Small intestine (tissue), 7 donors: ENCODE results near the gene ANKRD33B. TPM values are rescaled to one million over a fixed set of nuclear protein-coding genes. Genes with fewer than 3 reads are reported as not detected.

ENCODE experiments used
- DNase-seq, 2 donors: peaks; one replicate each; pipeline versions ENCODE4 v3.0.0 to v3.0.0-alpha.2; 2013
- FAIRE-seq: peaks from 2 replicates; lab custom pipeline; 2012; peaks lifted over from hg19 to GRCh38; lab: Jason Lieb, UNC
- H3K27ac ChIP-seq, 3 donors: one replicate each; pipeline ENCODE4 v1.5.1; 2013; ENCODE audit warnings: low read length in 2 of 3, mild to moderate bottlenecking in 2 of 3, control low read depth in 1 of 3, inconsistent platforms in 1 of 3, low read depth in 1 of 3, moderate library complexity in 1 of 3
- H3K27me3 ChIP-seq, 3 donors: one replicate each; pipeline ENCODE4 v1.6.1; 2013; ENCODE audit warnings: low read length in 3 of 3, inconsistent platforms in 1 of 3; ENCODE audit not compliant: control insufficient read depth in 3 of 3, insufficient read depth in 3 of 3
- H3K36me3 ChIP-seq, 3 donors: one replicate each; pipeline ENCODE4 v1.6.1; 2013; ENCODE audit warnings: low read length in 3 of 3, inconsistent platforms in 1 of 3, low read depth in 1 of 3, mild to moderate bottlenecking in 1 of 3, moderate library complexity in 1 of 3; ENCODE audit not compliant: control insufficient read depth in 3 of 3, insufficient read depth in 2 of 3
- H3K4me1 ChIP-seq, 3 donors: one replicate each; pipeline ENCODE4 v1.6.1; 2013; ENCODE audit warnings: low read length in 2 of 3, inconsistent platforms in 1 of 3, low read depth in 1 of 3, mild to moderate bottlenecking in 1 of 3, moderate library complexity in 1 of 3; ENCODE audit not compliant: control insufficient read depth in 3 of 3, insufficient read depth in 2 of 3
- H3K4me3 ChIP-seq, 3 donors: one replicate each; pipeline ENCODE4 v1.5.1; 2013; ENCODE audit warnings: low read length in 3 of 3, control low read depth in 1 of 3, inconsistent platforms in 1 of 3, low read depth in 1 of 3, mild to moderate bottlenecking in 1 of 3, moderate library complexity in 1 of 3
- H3K9me3 ChIP-seq, 2 donors: one replicate each; pipeline ENCODE4 v1.6.1; 2013; ENCODE audit warnings: low read depth in 1 of 2, low read length in 1 of 2; ENCODE audit not compliant: control insufficient read depth in 2 of 2, insufficient read depth in 1 of 2
- WGBS, 3 donors: extraction: QIAGEN DNeasy Blood & Tissue Kit; methylation state at CpG; one replicate each; pipeline ENCODE4 v1.1.7; 2013; 5-methylcytosine and 5-hydroxymethylcytosine counted together
- polyA plus RNA-seq, 4 donors: library from polyadenylated mRNA; stranded (reverse) in 3 of 4; unstranded in 1 of 4; fragments of 200-250 nt in 3 of 4; fragments of 120-200 nt in 1 of 4; gene quantifications; one replicate each; pipeline versions ENCODE4 v1.2.1 to v1.2.3, GENCODE V29; 2013
- donor health status: healthy with polysubstance abuse.
- donor health status: control.
- donor health status: control.
- donor health status: Bipolar disorder and iron deficiency.
- donor health status: healthy.

Gene ANKRD33B
- polyA plus RNA-seq, 4 donors, result 0.25 to 1.0 (median 0.27) TPM; not detected in 1

GRCh38 chr5:10577371-10578292 lies 13.8 kb downstream of the ANKRD33B start:
- FAIRE-seq, result no peak
- Histone ChIP-seq H3K36me3 (no peaks in the 10 kb centered on the region), H3K27me3 (no peaks in the 10 kb centered on the region), H3K4me3 (no peak overlapping the region), H3K4me1 (no peaks in the 10 kb centered on the region), H3K9me3 (no peaks in the 10 kb centered on the region), H3K27ac (no peak overlapping the region)
- 65 to 75% (median 73%) methylated on average over 18 of the region's 18 CpGs for WGBS, 3 donors
- no peak for DNase-seq

- H3K27ac ChIP-seq, result no peak overlapping the region
- WGBS, 3 donors, result 78 to 89% (median 87%) methylated on average over 1 of the region's 1 CpG
These were observed 14.4 kb downstream of the ANKRD33B start for GRCh38 chr5:10578293-10578665.

GRCh38 chr5:10578869-10579268 lies 15.0 kb downstream of the ANKRD33B start:
- no peak overlapping the region for H3K4me3 ChIP-seq
- H3K27ac ChIP-seq, result no peak overlapping the region
- FAIRE-seq, result no peak
- no peak for DNase-seq
- no peaks in the 10 kb centered on the region for H3K27me3 ChIP-seq
- H3K36me3 ChIP-seq, result no peaks in the 10 kb centered on the region
- 83 to 86% (median 85%) methylated on average over 6 of the region's 6 CpGs for WGBS, 3 donors
- H3K4me1 ChIP-seq, result no peaks in the 10 kb centered on the region
- no peaks in the 10 kb centered on the region for H3K9me3 ChIP-seq

More at GRCh38 chr5:10578293-10578665, 14.4 kb downstream of the ANKRD33B start:
- DNase-seq (no peak), FAIRE-seq (no peak)
- Histone ChIP-seq H3K4me3 (no peak overlapping the region), H3K4me1 (no peaks in the 10 kb centered on the region), H3K27me3 (no peaks in the 10 kb centered on the region), H3K36me3 (no peaks in the 10 kb centered on the region), H3K9me3 (no peaks in the 10 kb centered on the region)

GRCh38 chr5:10579536-10580521 lies 16.0 kb downstream of the ANKRD33B start:
- Histone ChIP-seq H3K4me1 (no peaks in the 10 kb centered on the region), H3K9me3 (no peaks in the 10 kb centered on the region), H3K36me3 (no peaks in the 10 kb centered on the region), H3K4me3 (no peak overlapping the region), H3K27me3 (peaks cover 0 to 3% (median 0%) of the 10 kb centered on the region in 3 donors), H3K27ac (no peak overlapping the region)
- WGBS, 3 donors, result 65 to 71% (median 70%) methylated on average over 8 of the region's 8 CpGs
- DNase-seq (no peak), FAIRE-seq (no peak)

GRCh38 chr5:10580531-10581423 lies 16.9 kb downstream of the ANKRD33B start:
- Histone ChIP-seq H3K4me3 (no peak overlapping the region), H3K36me3 (no peaks in the 10 kb centered on the region), H3K27me3 (peaks cover 0 to 5% (median 0%) of the 10 kb centered on the region in 3 donors), H3K4me1 (no peaks in the 10 kb centered on the region), H3K27ac (no peak overlapping the region), H3K9me3 (no peaks in the 10 kb centered on the region)
- FAIRE-seq (no peak), DNase-seq (no peak)
- WGBS, 3 donors, result 88 to 93% (median 91%) methylated on average over 9 of the region's 9 CpGs

GRCh38 chr5:10581424-10581748 lies 17.5 kb downstream of the ANKRD33B start:
- H3K27ac ChIP-seq, result no peak overlapping the region

GRCh38 chr5:10581867-10582511 lies 18.1 kb downstream of the ANKRD33B start:
- 67 to 87% (median 72%) methylated on average over 7 of the region's 7 CpGs for WGBS, 3 donors
- Histone ChIP-seq H3K27me3 (peaks cover 0 to 5% (median 0%) of the 10 kb centered on the region in 3 donors), H3K4me1 (no peaks in the 10 kb centered on the region), H3K4me3 (no peak overlapping the region), H3K36me3 (no peaks in the 10 kb centered on the region), H3K27ac (no peak overlapping the region), H3K9me3 (no peaks in the 10 kb centered on the region)
- FAIRE-seq, result no peak
- DNase-seq, result no peak

More at GRCh38 chr5:10581424-10581748, 17.5 kb downstream of the ANKRD33B start:
- Histone ChIP-seq H3K36me3 (no peaks in the 10 kb centered on the region), H3K27me3 (peaks cover 0 to 5% (median 0%) of the 10 kb centered on the region in 3 donors), H3K4me1 (no peaks in the 10 kb centered on the region), H3K4me3 (no peak overlapping the region), H3K9me3 (no peaks in the 10 kb centered on the region)
- WGBS, 3 donors, result 94 to 100% (median 96%) methylated on average over 2 of the region's 2 CpGs
- no peak for DNase-seq
- FAIRE-seq, result no peak
